Measurements from ENCODE around the gene HSP90B1. TPM values are rescaled to one million over a fixed set of nuclear protein-coding genes. Genes with fewer than 3 reads are reported as not detected.

Gene HSP90B1
- total and polyA plus RNA-seq, 7 donors = 85.7 to 238 (median 129) TPM

- no peak for DNase-seq
- no peaks in the 10 kb centered on the region for H3K36me3 ChIP-seq (ENCODE audit: insufficient read depth in 1 of 2, low read depth in 1 of 2)
- H3K9me3 ChIP-seq = no peaks in the 10 kb centered on the region
- no peaks in the 10 kb centered on the region for H3K27me3 ChIP-seq (ENCODE audit: insufficient read depth in 3 of 3, low read length in 2 of 3)
- intact Hi-C loops (cut with DNase I) = loop anchor here (5.0 kb wide), 2 partner anchors 43 to 48 kb away; no protein-coding TSS in a partner anchor
- TF ChIP-seq CTCF (IDR thresholded peaks at IDR 0.05) = no peak
- H3K4me3 ChIP-seq = no peak overlapping the region
- peaks cover 6% of the 10 kb centered on the region for H3K4me1 ChIP-seq
- 81 to 86% (median 83%) methylated on average over 9 of the region's 9 CpGs for WGBS, 3 donors
- ATAC-seq = no peak
- H3K27ac ChIP-seq = no peak overlapping the region
Observed at GRCh38 chr12:103924761-103925641, 5.2 kb upstream of the HSP90B1 start.

GRCh38 chr12:103928682-103929045 lies 1.5 kb upstream of the HSP90B1 start:
- Histone ChIP-seq H3K4me1 (peaks cover 29% of the 10 kb centered on the region), H3K4me3 (peak overlapping the region; percentile 87), H3K36me3 (ENCODE audit: insufficient read depth in 1 of 2, low read depth in 1 of 2) (peaks cover 3 to 24% of the 10 kb centered on the region in 2 donors), H3K27me3 (ENCODE audit: insufficient read depth in 3 of 3, low read length in 2 of 3) (no peaks in the 10 kb centered on the region), H3K27ac (peak overlapping the region; percentile 94), H3K9me3 (no peaks in the 10 kb centered on the region)
- DNase-seq (no peak), ATAC-seq (no peak)
- WGBS, 3 donors = 40 to 43% (median 40%) methylated on average over 12 of the region's 12 CpGs
- no peak for TF ChIP-seq CTCF (IDR thresholded peaks at IDR 0.05)
- intact Hi-C loops (cut with DNase I) = loop anchor here (5.0 kb wide), 2 partner anchors 46 to 51 kb away; no protein-coding TSS in a partner anchor

- 3 to 4% (median 3%) methylated on average over 37 of the region's 37 CpGs for WGBS, 3 donors
- peaks cover 5 to 29% of the 10 kb centered on the region in 2 donors for H3K36me3 ChIP-seq (ENCODE audit: insufficient read depth in 1 of 2, low read depth in 1 of 2)
- H3K4me1 ChIP-seq = peaks cover 31% of the 10 kb centered on the region
- peak; percentile 83 to 91 for DNase-seq
- intact Hi-C loops (cut with DNase I) = loop anchor here (5.0 kb wide), 2 partner anchors 47 to 52 kb away; no protein-coding TSS in a partner anchor
- no peak for TF ChIP-seq CTCF (IDR thresholded peaks at IDR 0.05)
- H3K9me3 ChIP-seq = no peaks in the 10 kb centered on the region
- ATAC-seq = peak; percentile 51 to 77 (median 72)
- H3K4me3 ChIP-seq = peak overlapping the region; percentile 87
- H3K27me3 ChIP-seq (ENCODE audit: insufficient read depth in 3 of 3, low read length in 2 of 3) = no peaks in the 10 kb centered on the region
- peak overlapping the region; percentile 94 for H3K27ac ChIP-seq
Observed at GRCh38 chr12:103929046-103929783, 995 bp upstream of the HSP90B1 start.

GRCh38 chr12:103929784-103930033 lies 501 bp upstream of the HSP90B1 start:
- intact Hi-C loops (cut with DNase I) = loop anchor here (2.0 to 10.0 kb wide), 7 partner anchors 27 to 1185 kb away; partner anchors contain the start of gene TDG (in 1 of the 2)

More at GRCh38 chr12:103929784-103930033, 501 bp upstream of the HSP90B1 start:
- no peak for DNase-seq
- no peaks in the 10 kb centered on the region for H3K9me3 ChIP-seq
- peak overlapping the region; percentile 87 for H3K4me3 ChIP-seq
- H3K27me3 ChIP-seq (ENCODE audit: insufficient read depth in 3 of 3, low read length in 2 of 3) = no peaks in the 10 kb centered on the region
- H3K4me1 ChIP-seq = peaks cover 31% of the 10 kb centered on the region
- ATAC-seq = no peak
- H3K27ac ChIP-seq = peak overlapping the region; percentile 94
- 0% methylated on average over 18 of the region's 18 CpGs for WGBS, 3 donors
- TF ChIP-seq CTCF (IDR thresholded peaks at IDR 0.05) = no peak
- H3K36me3 ChIP-seq (ENCODE audit: insufficient read depth in 1 of 2, low read depth in 1 of 2) = peaks cover 5 to 34% of the 10 kb centered on the region in 2 donors
